ENCODE results near the gene OR8B8.
"Not testable (repeated sequence)": the region's sequence is repeated elsewhere in the genome, so short reads cannot be mapped to it uniquely, and the experiment has no call there.

The OR8B8 gene

GRCh38 chr11:124409906-124410305 lies 35.6 kb downstream of the OR8B8 start:
- no peak overlapping the region for H3K9ac ChIP-seq
- H3K4me3 ChIP-seq: no peak overlapping the region
- no peaks in the 10 kb centered on the region for H3K27me3 ChIP-seq
- no peaks in the 10 kb centered on the region for H3K9me3 ChIP-seq
- H3K27ac ChIP-seq: no peak overlapping the region
- H4K20me1 ChIP-seq: no peaks in the 10 kb centered on the region
- H3K4me1 ChIP-seq: 0 out of 2 replicates have a peak, but pooled peaks cover 6% of the 10 kb centered on the region
- H3K36me3 ChIP-seq: no peaks in the 10 kb centered on the region
- H3K4me2 ChIP-seq: no peak overlapping the region
- TF ChIP-seq Cebpa-rat (IDR thresholded peaks at IDR 0.05): no peak

GRCh38 chr11:124405581-124405980 lies 39.9 kb downstream of the OR8B8 start:
- H3K27me3 ChIP-seq: no peaks in the 10 kb centered on the region
- 0 out of 2 replicates have a peak overlapping the region, but pooled peaks have one; percentile 7 for H3K4me2 ChIP-seq
- H3K9ac ChIP-seq: no peak overlapping the region
- H3K4me1 ChIP-seq: 0 out of 2 replicates have a peak, but pooled peaks cover 6% of the 10 kb centered on the region
- H3K27ac ChIP-seq: no peak overlapping the region
- TF ChIP-seq Cebpa-rat (IDR thresholded peaks at IDR 0.05): no peak
- no peaks in the 10 kb centered on the region for H3K9me3 ChIP-seq
- H3K36me3 ChIP-seq: no peaks in the 10 kb centered on the region
- no peak overlapping the region for H3K4me3 ChIP-seq
- no peaks in the 10 kb centered on the region for H4K20me1 ChIP-seq

GRCh38 chr11:124403186-124403585 lies 42.3 kb downstream of the OR8B8 start:
- H3K4me1 ChIP-seq, H3K4me3 ChIP-seq, H3K9me3 ChIP-seq, H3K4me2 ChIP-seq, H3K9ac ChIP-seq, H3K27ac ChIP-seq, H4K20me1 ChIP-seq, H3K36me3 ChIP-seq, H3K27me3 ChIP-seq: not testable (repeated sequence)

- Histone ChIP-seq H3K9ac (no peak overlapping the region), H3K4me2 (no peak overlapping the region), H3K4me1 (0 out of 2 replicates have a peak, but pooled peaks cover 6% of the 10 kb centered on the region), H3K27me3 (no peaks in the 10 kb centered on the region), H3K27ac (no peak overlapping the region), H4K20me1 (no peaks in the 10 kb centered on the region), H3K9me3 (no peaks in the 10 kb centered on the region), H3K4me3 (no peak overlapping the region), H3K36me3 (no peaks in the 10 kb centered on the region)
- no peak for TF ChIP-seq Cebpa-rat (IDR thresholded peaks at IDR 0.05)
These were observed 43.1 kb downstream of the OR8B8 start for GRCh38 chr11:124402326-124402922.

- H3K27me3 ChIP-seq: no peaks in the 10 kb centered on the region
- no peak within 1 kb of the TSS for H3K27ac ChIP-seq
- H3K9me3 ChIP-seq: no peaks in the 10 kb centered on the region
- no peaks in the 10 kb centered on the region for H4K20me1 ChIP-seq
- no peak within 1 kb of the TSS for H3K4me2 ChIP-seq
- no peak within 1 kb of the TSS for H3K4me3 ChIP-seq
- TF ChIP-seq Cebpa-rat (IDR thresholded peaks at IDR 0.05): no peak
- H3K36me3 ChIP-seq: no peaks in the 10 kb centered on the region
- H3K9ac ChIP-seq: no peak within 1 kb of the TSS
- H3K4me1 ChIP-seq: no peaks in the 10 kb centered on the region
These were observed 46.6 kb downstream of the OR8B8 start, which contains the start of gene OR8B3 for GRCh38 chr11:124398924-124399323. Gene OR8B3, minus strand, starts transcription at chr11:124399024. Its CDS starts 1,673 bp downstream, at chr11:124397351.

GRCh38 chr11:124396847-124397246 lies 48.6 kb downstream of the OR8B8 start:
- H3K27ac ChIP-seq, H3K27me3 ChIP-seq, H3K36me3 ChIP-seq, H3K4me3 ChIP-seq, H3K9me3 ChIP-seq, H3K9ac ChIP-seq, H3K4me2 ChIP-seq, H4K20me1 ChIP-seq, H3K4me1 ChIP-seq: not testable (repeated sequence)

GRCh38 chr11:124394408-124394807 lies 51.1 kb downstream of the OR8B8 start:
- Histone ChIP-seq H3K9me3 (no peaks in the 10 kb centered on the region), H3K36me3 (no peaks in the 10 kb centered on the region), H3K9ac (no peak overlapping the region), H3K4me3 (no peak overlapping the region), H3K27ac (no peak overlapping the region), H4K20me1 (no peaks in the 10 kb centered on the region), H3K4me2 (no peak overlapping the region), H3K27me3 (no peaks in the 10 kb centered on the region), H3K4me1 (no peaks in the 10 kb centered on the region)
- TF ChIP-seq Cebpa-rat (IDR thresholded peaks at IDR 0.05): no peak

Data from BLaER1 (cell line).